ENCODE measurements around the gene LRRC66. TPM values are rescaled to one million over a fixed set of nuclear protein-coding genes. Genes with fewer than 3 reads are reported as not detected.

LRRC66 gene
- total and polyA plus RNA-seq, 9 of the 15 experiments (the other 6 are each of a cell fraction or from before 2014, with no cell fraction given): not detected

GRCh38 chr4:52004414-52004813 lies 15.7 kb downstream of the LRRC66 start (continued):
- TF ChIP-seq REST (IDR thresholded peaks at IDR 0.05; ENCODE audit: borderline replicate concordance) (no peak), REST (CRISPR knock-in tag; IDR thresholded peaks at IDR 0.05; ENCODE audit: low read depth) (no peak), NCOA4 (IDR thresholded peaks at IDR 0.05; ENCODE audit: partially characterized antibody) (no peak), FIP1L1 (IDR thresholded peaks at IDR 0.05; ENCODE audit: low read depth, low read length, poor library complexity, severe bottlenecking) (no peak), KAT2B (IDR thresholded peaks at IDR 0.05; ENCODE audit: low read depth, low read length) (no peak), ATF1 (CRISPR knock-in tag; IDR thresholded peaks at IDR 0.05) (no peak), ATF1 (tag; IDR thresholded peaks at IDR 0.05) (no peak), ZNF41 (CRISPR knock-in tag; conservative IDR thresholded peaks at IDR 0.05) (no peak)
